ENCODE results near the gene PPP1R9B.

The PPP1R9B gene

GRCh38 chr17:50125420-50125997, 25.0 kb downstream of the PPP1R9B start:
- no peak for DNase-seq (ENCODE audit: low read depth in 3 of 3)

- DNase-seq (ENCODE audit: low read depth in 3 of 3) = no peak
Measured at GRCh38 chr17:50123649-50124349, 26.7 kb downstream of the PPP1R9B start.

- DNase-seq (ENCODE audit: low read depth in 3 of 3) = no peak
Measured at GRCh38 chr17:50122945-50123344, 27.5 kb downstream of the PPP1R9B start.

- DNase-seq (ENCODE audit: low read depth in 3 of 3) = no peak
Measured at GRCh38 chr17:50120475-50121253, 29.8 kb downstream of the PPP1R9B start.

- no peak for DNase-seq (ENCODE audit: low read depth in 3 of 3)
Measured at GRCh38 chr17:50118828-50119218, 31.7 kb downstream of the PPP1R9B start.

- DNase-seq (ENCODE audit: low read depth in 3 of 3) = no peak
Measured at GRCh38 chr17:50118076-50118827, 32.2 kb downstream of the PPP1R9B start.

- DNase-seq (ENCODE audit: low read depth in 3 of 3) = peak in 2 of 3 experiments; percentile 38 to 47
Measured at GRCh38 chr17:50117202-50118051, 33.0 kb downstream of the PPP1R9B start.

GRCh38 chr17:50115756-50116155, 34.7 kb downstream of the PPP1R9B start:
- no peak for DNase-seq (ENCODE audit: low read depth in 3 of 3)

- no peak for DNase-seq (ENCODE audit: low read depth in 3 of 3)
Measured at GRCh38 chr17:50114849-50115357, 35.6 kb downstream of the PPP1R9B start.

- DNase-seq (ENCODE audit: low read depth in 3 of 3) = no peak
Measured at GRCh38 chr17:50114401-50114800, 36.1 kb downstream of the PPP1R9B start.

- DNase-seq (ENCODE audit: low read depth in 3 of 3) = no peak
Measured at GRCh38 chr17:50113624-50114320, 36.7 kb downstream of the PPP1R9B start.

GRCh38 chr17:50112694-50113093, 37.8 kb downstream of the PPP1R9B start:
- no peak for DNase-seq (ENCODE audit: low read depth in 3 of 3)

GRCh38 chr17:50111673-50112655, 38.5 kb downstream of the PPP1R9B start:
- DNase-seq (ENCODE audit: low read depth in 3 of 3) = no peak

- DNase-seq (ENCODE audit: low read depth in 3 of 3) = no peak
Measured at GRCh38 chr17:50110591-50111349, 39.7 kb downstream of the PPP1R9B start.

- DNase-seq (ENCODE audit: low read depth in 3 of 3) = no peak
Measured at GRCh38 chr17:50109785-50110184, 40.7 kb downstream of the PPP1R9B start.

GRCh38 chr17:50109207-50109606, 41.3 kb downstream of the PPP1R9B start:
- DNase-seq (ENCODE audit: low read depth in 3 of 3) = no peak

- no peak for DNase-seq (ENCODE audit: low read depth in 3 of 3)
Measured at GRCh38 chr17:50108556-50108955, 41.9 kb downstream of the PPP1R9B start.

- DNase-seq (ENCODE audit: low read depth in 3 of 3) = no peak
Measured at GRCh38 chr17:50107790-50108414, 42.6 kb downstream of the PPP1R9B start.
